Smooth muscle cell (in vitro differentiated cells): ENCODE measurements around the gene SF3B2. TPM values are rescaled to one million over a fixed set of nuclear protein-coding genes. Genes with fewer than 3 reads are reported as not detected.
A peak's percentile ranks its signal among the peaks of the same experiment; 100 is the strongest.

Source experiments
- DNase-seq: peaks from one replicate; lab custom pipeline; 2025; ENCODE audit not compliant: unreplicated experiment; lab: John Stamatoyannopoulos, UW
- H2AFZ ChIP-seq: fragments of 200-600 bp; sonication (generic); 2 replicates; pipeline ENCODE4 v1.6.0; 2016; ENCODE audit warnings: antibody characterized with exemption, low read depth, mild to moderate bottlenecking
- H3F3A ChIP-seq: fragments of 200-600 bp; sonication (generic); 2 replicates; pipeline ENCODE4 v1.6.0; 2017; ENCODE audit warnings: antibody characterized with exemption, low read depth
- H3K27ac ChIP-seq: fragments of 200-600 bp; sonication (generic); 2 replicates; pipeline ENCODE4 v1.5.1; 2016; ENCODE audit warnings: low read depth, mild to moderate bottlenecking
- H3K27me3 ChIP-seq: fragments of 200-600 bp; sonication (generic); 2 replicates; pipeline ENCODE4 v1.6.1; 2016; ENCODE audit warnings: low read depth, mild to moderate bottlenecking
- H3K36me3 ChIP-seq: fragments of 200-600 bp; sonication (generic); 2 replicates; pipeline ENCODE4 v1.5.1; 2016; ENCODE audit warnings: low read depth
- H3K4me1 ChIP-seq: fragments of 200-600 bp; sonication (generic); 2 replicates; pipeline ENCODE4 v1.5.1; 2016; ENCODE audit warnings: low read depth
- H3K4me2 ChIP-seq: fragments of 200-600 bp; sonication (generic); 2 replicates; pipeline ENCODE4 v1.6.0; 2016; ENCODE audit warnings: mild to moderate bottlenecking
- H3K4me3 ChIP-seq: fragments of 200-600 bp; sonication (generic); 2 replicates; pipeline ENCODE4 v1.5.1; 2016; ENCODE audit warnings: mild to moderate bottlenecking
- H3K79me2 ChIP-seq: fragments of 200-600 bp; sonication (generic); 2 replicates; pipeline ENCODE4 v1.6.0; 2016; ENCODE audit warnings: low read depth, mild to moderate bottlenecking
- H3K9ac ChIP-seq: fragments of 200-600 bp; sonication (generic); 2 replicates; pipeline ENCODE4 v1.6.0; 2016; ENCODE audit warnings: low read depth
- H3K9me3 ChIP-seq: fragments of 200-600 bp; sonication (generic); replicated peaks from 2 replicates; pipeline ENCODE4 v1.5.1; 2016; ENCODE audit warnings: low read depth
- H4K20me1 ChIP-seq: fragments of 200-600 bp; sonication (generic); 2 replicates; pipeline ENCODE4 v1.6.0; 2016; ENCODE audit warnings: low read depth
- CTCF ChIP-seq: fragments of 200-600 bp; sonication (generic); IDR thresholded peaks from 2 replicates; pipeline ENCODE4 v1.5.1; 2017; ENCODE audit warnings: borderline replicate concordance, mild to moderate bottlenecking, antibody characterized with exemption; ENCODE audit not compliant: insufficient read depth, poor library complexity, severe bottlenecking
- WGBS: methylation state at CpG from one replicate; pipeline ENCODE4 v1.1.7; 2016; ENCODE audit warnings: low lambda C conversion rate; 5-methylcytosine and 5-hydroxymethylcytosine counted together
- polyA plus RNA-seq: library from polyadenylated mRNA; unstranded; fragments of >200 nt; fragmentation: Nextera tagmentation; extraction: Ambion mirVana; gene quantifications from 2 replicates; pipeline ENCODE4 v1.2.1, GENCODE V29; 2016
- total RNA-seq: library from RNA; depleted of rRNA; stranded (reverse); fragments of >200 nt; gene quantifications from 2 replicates; pipeline ENCODE4 v1.2.3, GENCODE V29; 2014

Gene SF3B2
- total and polyA plus RNA-seq, 2 experiments from 2014 or later, result 125 to 182 TPM

DNA sequence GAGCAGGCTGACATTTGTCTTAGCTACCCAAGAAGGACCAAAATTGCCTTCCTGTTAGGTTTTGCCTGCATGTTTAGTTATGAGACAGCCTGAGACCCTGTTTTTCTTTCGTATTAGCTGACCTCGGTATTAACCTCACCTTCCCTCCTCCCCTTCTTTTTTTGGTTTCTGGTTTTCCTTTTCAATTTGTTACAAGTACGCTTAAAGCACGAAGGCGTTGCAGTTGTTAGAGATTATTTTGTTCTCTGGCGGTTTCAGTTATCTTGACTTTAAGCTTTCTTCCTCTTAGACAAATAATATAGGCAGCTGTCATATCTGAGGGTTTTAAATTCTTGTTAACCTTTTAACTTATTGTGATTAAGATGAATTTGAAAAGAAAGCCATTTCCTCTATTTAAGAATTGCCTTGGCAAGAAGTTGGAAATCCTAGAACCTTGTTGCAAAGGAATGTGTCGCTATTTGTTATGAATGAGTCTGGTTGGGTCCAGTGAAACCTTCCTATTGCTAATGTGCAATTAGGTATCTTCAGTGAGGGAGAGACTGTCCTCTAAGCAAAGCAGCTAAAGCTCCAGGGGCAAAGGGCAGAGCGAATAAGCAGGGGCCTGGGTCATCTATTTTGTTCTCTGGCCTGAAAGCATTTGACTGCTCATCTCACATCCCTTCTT, 63.6 kb downstream of the SF3B2 start:
- Histone ChIP-seq H2AFZ (no peak overlapping the region), H3K9me3 (no peaks in the 10 kb centered on the region), H3K36me3 (no peaks in the 10 kb centered on the region), H3K4me2 (peak overlapping the region; percentile 75), H3K4me3 (peak overlapping the region; percentile 29), H3K27me3 (no peaks in the 10 kb centered on the region), H3K9ac (peak overlapping the region; percentile 25), H3K4me1 (peaks cover 69% of the 10 kb centered on the region), H3F3A (peaks cover 56% of the 10 kb centered on the region), H4K20me1 (no peaks in the 10 kb centered on the region), H3K79me2 (peaks cover 67% of the 10 kb centered on the region), H3K27ac (peak overlapping the region; percentile 93)
- TF ChIP-seq CTCF, result no peak
- DNase-seq, result no peak
- WGBS, result 20% methylated on average over 8 of the region's 8 CpGs

- DNase-seq, result no peak
- H3K36me3 ChIP-seq, result no peaks in the 10 kb centered on the region
- H4K20me1 ChIP-seq, result no peaks in the 10 kb centered on the region
- H3K27ac ChIP-seq, result peak overlapping the region; percentile 93
- H3F3A ChIP-seq, result peaks cover 59% of the 10 kb centered on the region
- no peak overlapping the region for H3K4me3 ChIP-seq
- peak overlapping the region; percentile 25 for H3K9ac ChIP-seq
- no peak for TF ChIP-seq CTCF
- 65% methylated on average over 7 of the region's 7 CpGs for WGBS
- H3K4me2 ChIP-seq, result peak overlapping the region; percentile 75
- H3K9me3 ChIP-seq, result no peaks in the 10 kb centered on the region
- no peak overlapping the region for H2AFZ ChIP-seq
- no peaks in the 10 kb centered on the region for H3K27me3 ChIP-seq
- peaks cover 74% of the 10 kb centered on the region for H3K4me1 ChIP-seq
- peaks cover 57% of the 10 kb centered on the region for H3K79me2 ChIP-seq
Measured at GRCh38 chr11:66116576-66117361, 64.6 kb downstream of the SF3B2 start.

DNA sequence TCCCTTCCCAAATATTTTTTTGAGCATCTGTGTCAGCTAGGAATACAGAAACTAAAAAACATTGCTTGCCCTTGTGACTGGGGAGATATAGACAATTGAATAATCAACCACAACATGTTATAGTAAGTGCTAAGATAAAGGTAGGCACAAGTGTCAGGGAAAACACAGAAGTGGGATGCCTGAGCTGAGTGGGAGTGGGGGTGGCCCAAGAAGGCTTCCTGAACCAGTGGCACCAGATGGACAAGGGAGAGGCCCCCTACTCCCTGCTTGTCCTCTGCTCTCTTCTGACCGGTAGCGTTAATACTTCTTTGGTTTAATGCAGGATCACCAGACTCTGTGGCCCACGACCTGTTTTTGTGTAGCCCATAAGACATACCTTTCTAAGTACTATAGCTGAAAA, 66.7 kb downstream of the SF3B2 start:
- no peak overlapping the region for H3K4me3 ChIP-seq
- H3K4me1 ChIP-seq, result peaks cover 59% of the 10 kb centered on the region
- no peak overlapping the region for H2AFZ ChIP-seq
- DNase-seq, result no peak
- 16% methylated on average over 3 of the region's 3 CpGs for WGBS
- no peaks in the 10 kb centered on the region for H3K27me3 ChIP-seq
- TF ChIP-seq CTCF, result no peak
- peaks cover 63% of the 10 kb centered on the region for H3K79me2 ChIP-seq
- peak overlapping the region; percentile 74 for H3K9ac ChIP-seq
- no peaks in the 10 kb centered on the region for H4K20me1 ChIP-seq
- H3K4me2 ChIP-seq, result peak overlapping the region; percentile 67
- H3K27ac ChIP-seq, result peak overlapping the region; percentile 93
- H3K9me3 ChIP-seq, result no peaks in the 10 kb centered on the region
- H3K36me3 ChIP-seq, result no peaks in the 10 kb centered on the region
- peaks cover 63% of the 10 kb centered on the region for H3F3A ChIP-seq

Other genes with a start within 250 kb of the SF3B2 start
- gene SNX32, start 218.4 kb upstream of the SF3B2 start, total RNA-seq, result 0.63 and 1.2 TPM in 2 replicates
- gene SNX32, start 218.4 kb upstream of the SF3B2 start, polyA plus RNA-seq, result 1.1 and 3.3 TPM in 2 replicates
- gene CFL1, start 194.2 kb upstream of the SF3B2 start, total RNA-seq, result 1,233 and 1,255 TPM in 2 replicates
- gene CFL1, start 194.2 kb upstream of the SF3B2 start, polyA plus RNA-seq, result 3,052 and 3,080 TPM in 2 replicates
- 21.7 and 35.1 TPM in 2 replicates for gene MUS81, start 191.9 kb upstream of the SF3B2 start, total RNA-seq
- 39.6 and 61.1 TPM in 2 replicates for gene MUS81, start 191.9 kb upstream of the SF3B2 start, polyA plus RNA-seq
- 99.7 and 103 TPM in 2 replicates for gene EFEMP2, start 179.6 kb upstream of the SF3B2 start, total RNA-seq
- 328 and 362 TPM in 2 replicates for gene EFEMP2, start 179.6 kb upstream of the SF3B2 start, polyA plus RNA-seq
- gene CTSW, start 172.5 kb upstream of the SF3B2 start, total RNA-seq, result not detected in 2 replicates
- gene CTSW, start 172.5 kb upstream of the SF3B2 start, polyA plus RNA-seq, result 0.52 TPM in 1 of 2 replicates, not detected in the other
- gene FIBP, start 163.9 kb upstream of the SF3B2 start, total RNA-seq, result 109 and 118 TPM in 2 replicates
- 111 and 114 TPM in 2 replicates for gene FIBP, start 163.9 kb upstream of the SF3B2 start, polyA plus RNA-seq
- gene CCDC85B, start 161.7 kb upstream of the SF3B2 start, total RNA-seq, result 15.7 and 19.5 TPM in 2 replicates
- gene CCDC85B, start 161.7 kb upstream of the SF3B2 start, polyA plus RNA-seq, result 55.7 and 80.4 TPM in 2 replicates
- gene FOSL1, start 152.0 kb upstream of the SF3B2 start, total RNA-seq, result 12.5 and 15.8 TPM in 2 replicates
- gene FOSL1, start 152.0 kb upstream of the SF3B2 start, polyA plus RNA-seq, result 26.1 and 49.8 TPM in 2 replicates
- gene C11orf68, start 133.3 kb upstream of the SF3B2 start, total RNA-seq, result 32.0 and 41.2 TPM in 2 replicates
- 90.8 and 99.5 TPM in 2 replicates for gene C11orf68, start 133.3 kb upstream of the SF3B2 start, polyA plus RNA-seq
- 73.9 and 79.3 TPM in 2 replicates for gene DRAP1, start 132.9 kb upstream of the SF3B2 start, total RNA-seq
- gene DRAP1, start 132.9 kb upstream of the SF3B2 start, polyA plus RNA-seq, result 276 and 278 TPM in 2 replicates
- gene TSGA10IP, start 106.9 kb upstream of the SF3B2 start, total RNA-seq, result 0.27 TPM in 1 of 2 replicates, not detected in the other
- gene TSGA10IP, start 106.9 kb upstream of the SF3B2 start, polyA plus RNA-seq, result 1.5 TPM in 2 replicates
- 13.0 and 22.5 TPM in 2 replicates for gene SART1, start 90.6 kb upstream of the SF3B2 start, total RNA-seq
- 61.4 and 62.5 TPM in 2 replicates for gene SART1, start 90.6 kb upstream of the SF3B2 start, polyA plus RNA-seq
- 29.3 and 32.0 TPM in 2 replicates for gene EIF1AD, start 50.2 kb upstream of the SF3B2 start, total RNA-seq
- gene EIF1AD, start 50.2 kb upstream of the SF3B2 start, polyA plus RNA-seq, result 26.6 and 29.3 TPM in 2 replicates
- 42.9 and 61.7 TPM in 2 replicates for gene BANF1, start 49.9 kb upstream of the SF3B2 start, total RNA-seq
- gene BANF1, start 49.9 kb upstream of the SF3B2 start, polyA plus RNA-seq, result 269 and 274 TPM in 2 replicates
- gene CST6, start 40.4 kb upstream of the SF3B2 start, total RNA-seq, result 54.1 and 97.0 TPM in 2 replicates
- gene CST6, start 40.4 kb upstream of the SF3B2 start, polyA plus RNA-seq, result 37.6 and 118 TPM in 2 replicates
- gene CATSPER1, start 25.9 kb upstream of the SF3B2 start, total RNA-seq, result not detected in 2 replicates
- 0.55 and 1.7 TPM in 2 replicates for gene CATSPER1, start 25.9 kb upstream of the SF3B2 start, polyA plus RNA-seq
- 0.27 TPM in 1 of 2 replicates, not detected in the other for gene GAL3ST3, start 3.2 kb upstream of the SF3B2 start, total RNA-seq
- 0.23 TPM in 1 of 2 replicates, not detected in the other for gene GAL3ST3, start 3.2 kb upstream of the SF3B2 start, polyA plus RNA-seq
- gene PACS1, start 17.9 kb downstream of the SF3B2 start, total RNA-seq, result 48.0 and 87.6 TPM in 2 replicates
- 139 and 140 TPM in 2 replicates for gene PACS1, start 17.9 kb downstream of the SF3B2 start, polyA plus RNA-seq
- 8.9 and 11.5 TPM in 2 replicates for gene KLC2, start 205.3 kb downstream of the SF3B2 start, total RNA-seq
- gene KLC2, start 205.3 kb downstream of the SF3B2 start, polyA plus RNA-seq, result 29.3 and 38.6 TPM in 2 replicates
- gene RAB1B, start 216.3 kb downstream of the SF3B2 start, total RNA-seq, result 53.3 and 57.7 TPM in 2 replicates
- gene RAB1B, start 216.3 kb downstream of the SF3B2 start, polyA plus RNA-seq, result 20.9 and 23.3 TPM in 2 replicates
- 5.1 and 12.2 TPM in 2 replicates for gene CNIH2, start 225.8 kb downstream of the SF3B2 start, total RNA-seq
- gene CNIH2, start 225.8 kb downstream of the SF3B2 start, polyA plus RNA-seq, result 13.7 and 17.0 TPM in 2 replicates
- 110 and 195 TPM in 2 replicates for gene YIF1A, start 236.8 kb downstream of the SF3B2 start, total RNA-seq
- 320 and 365 TPM in 2 replicates for gene YIF1A, start 236.8 kb downstream of the SF3B2 start, polyA plus RNA-seq
- 0.18 TPM in 1 of 2 replicates, not detected in the other for gene TMEM151A, start 239.5 kb downstream of the SF3B2 start, total RNA-seq
- 0.13 and 0.64 TPM in 2 replicates for gene TMEM151A, start 239.5 kb downstream of the SF3B2 start, polyA plus RNA-seq